Jurkat, Clone E6-1 (cell line): ENCODE measurements around the gene GPR39.
"Not testable (repeated sequence)": the region's sequence is repeated elsewhere in the genome, so short reads cannot be mapped to it uniquely, and the experiment has no call there.

ENCODE experiments used
- DNase-seq: peaks from one replicate; pipeline ENCODE4 v3.0.0-alpha.2; 2011; ENCODE audit warnings: low read depth, low spot score
- H3K4me3 ChIP-seq: 2 replicates; pipeline ENCODE4 v1.5.1; 2011; ENCODE audit warnings: mild to moderate bottlenecking, low read length, control low read depth, moderate library complexity

Gene GPR39

GRCh38 chr2:132477436-132477835 lies 60.8 kb downstream of the GPR39 start:
- no peak overlapping the region for H3K4me3 ChIP-seq
- no peak for DNase-seq

GRCh38 chr2:132477962-132478361 lies 61.4 kb downstream of the GPR39 start:
- DNase-seq, result no peak

GRCh38 chr2:132478461-132479105 lies 62.0 kb downstream of the GPR39 start:
- DNase-seq, result no peak

More at GRCh38 chr2:132477962-132478361, 61.4 kb downstream of the GPR39 start:
- H3K4me3 ChIP-seq, result no peak overlapping the region

DNA sequence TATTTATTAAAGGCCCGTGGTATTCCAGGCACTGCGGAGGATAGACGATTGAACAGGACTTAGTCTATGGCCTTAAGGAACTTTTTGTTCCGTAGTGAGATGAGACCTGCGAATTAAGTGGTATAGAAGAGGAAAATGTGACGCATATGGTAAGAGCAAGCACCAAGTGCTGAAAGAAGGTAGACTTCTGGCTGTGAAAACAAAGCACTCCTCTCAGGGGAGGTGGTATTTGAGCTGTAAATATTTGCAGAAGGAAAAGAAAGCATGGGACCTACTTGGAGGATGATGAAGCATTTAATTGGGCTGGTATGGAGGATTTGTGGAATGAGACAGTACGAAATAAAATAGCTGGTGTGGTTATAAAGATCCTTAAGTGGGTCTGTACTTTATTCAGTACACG lies 62.5 kb downstream of the GPR39 start:
- DNase-seq, result no peak
- H3K4me3 ChIP-seq, result no peak overlapping the region

More at GRCh38 chr2:132478461-132479105, 62.0 kb downstream of the GPR39 start:
- no peak overlapping the region for H3K4me3 ChIP-seq

GRCh38 chr2:132482821-132483220 lies 66.2 kb downstream of the GPR39 start:
- no peak for DNase-seq
- no peak overlapping the region for H3K4me3 ChIP-seq

DNA sequence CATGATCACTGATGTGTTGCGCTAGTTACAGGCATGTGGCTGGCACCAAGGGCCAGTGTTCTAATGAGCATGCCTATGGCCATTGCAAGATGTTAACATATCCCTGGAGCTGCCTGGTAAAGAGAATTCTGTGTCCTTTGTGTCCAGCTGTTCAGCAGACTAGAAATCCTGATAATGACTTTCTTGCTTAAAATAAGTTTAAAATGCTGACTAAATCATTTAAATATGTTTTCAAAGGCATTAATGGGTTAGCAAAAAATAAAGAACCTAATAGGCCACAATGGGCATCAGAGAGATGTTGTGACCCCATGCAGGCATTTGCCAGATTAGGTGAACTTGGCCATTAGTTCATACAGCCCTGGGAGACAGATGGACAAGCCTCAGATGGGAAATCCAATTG lies 67.5 kb downstream of the GPR39 start:
- no peak for DNase-seq
- no peak overlapping the region for H3K4me3 ChIP-seq

DNA sequence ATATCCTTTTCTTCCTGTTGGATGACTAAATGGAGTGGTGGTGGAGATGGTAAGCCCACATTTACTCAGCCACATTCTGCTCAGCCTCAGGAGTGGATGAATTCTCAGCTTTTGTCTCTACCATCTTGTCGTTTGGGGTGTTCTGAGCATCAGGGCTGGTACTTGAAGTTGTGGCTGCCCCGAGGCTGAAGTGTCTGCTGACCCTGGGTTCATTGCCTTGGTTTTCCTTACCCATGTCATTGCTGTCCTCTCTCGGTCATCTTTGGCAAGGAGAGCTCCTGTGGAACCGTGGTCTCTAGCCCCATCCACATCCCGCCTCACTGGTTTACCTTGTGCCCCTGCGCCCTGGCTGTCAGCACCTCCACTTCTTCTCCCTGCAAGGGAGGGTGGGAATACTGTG lies 71.9 kb downstream of the GPR39 start:
- DNase-seq, result no peak
- no peak overlapping the region for H3K4me3 ChIP-seq

- no peak for DNase-seq
- no peak overlapping the region for H3K4me3 ChIP-seq
Measured at GRCh38 chr2:132489150-132489549, 72.5 kb downstream of the GPR39 start.

- DNase-seq, result no peak
- no peak overlapping the region for H3K4me3 ChIP-seq
Measured at GRCh38 chr2:132495881-132496280, 79.3 kb downstream of the GPR39 start.

DNA sequence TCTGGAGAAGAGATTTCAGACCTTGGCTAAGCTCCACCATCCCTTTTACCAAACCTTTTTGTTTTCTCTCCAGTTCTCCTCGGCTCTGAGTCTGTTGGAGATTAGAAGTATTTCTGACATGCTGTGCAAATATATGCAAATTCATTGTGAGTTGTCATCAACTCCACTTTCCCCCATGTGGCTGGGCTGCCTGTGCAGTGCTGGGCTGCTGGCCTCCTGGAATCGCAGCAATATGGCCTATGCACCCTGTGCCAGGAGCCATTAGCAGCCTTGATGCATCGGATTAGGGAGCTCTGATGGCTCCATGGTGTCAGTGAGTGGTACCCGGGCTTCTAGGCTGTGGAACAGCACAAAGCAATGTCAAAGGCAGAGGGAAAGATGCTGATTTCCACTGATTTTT lies 80.0 kb downstream of the GPR39 start:
- H3K4me3 ChIP-seq, result no peak overlapping the region
- no peak for DNase-seq

DNA sequence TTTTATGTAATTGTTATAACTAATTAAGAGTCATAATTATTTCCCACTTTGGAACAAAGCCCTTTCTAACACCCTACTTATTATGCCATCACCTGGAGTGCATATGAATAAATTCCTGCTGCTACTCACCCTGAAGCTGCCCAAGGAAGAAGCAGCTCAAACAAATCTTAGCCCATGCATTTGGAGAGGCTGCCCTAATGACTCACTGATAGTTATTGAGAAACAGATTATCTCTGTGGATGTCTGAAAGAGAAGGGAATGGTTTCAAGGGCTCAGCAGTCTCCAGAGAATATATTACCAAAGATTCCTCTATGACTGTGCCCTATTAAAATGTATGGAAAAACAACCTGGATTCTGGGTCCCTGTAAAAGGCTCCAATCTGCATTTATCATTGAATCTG lies 81.0 kb downstream of the GPR39 start:
- no peak for DNase-seq
- no peak overlapping the region for H3K4me3 ChIP-seq

- no peak overlapping the region for H3K4me3 ChIP-seq
- no peak for DNase-seq
Measured at GRCh38 chr2:132503701-132504100, 87.1 kb downstream of the GPR39 start.

DNA sequence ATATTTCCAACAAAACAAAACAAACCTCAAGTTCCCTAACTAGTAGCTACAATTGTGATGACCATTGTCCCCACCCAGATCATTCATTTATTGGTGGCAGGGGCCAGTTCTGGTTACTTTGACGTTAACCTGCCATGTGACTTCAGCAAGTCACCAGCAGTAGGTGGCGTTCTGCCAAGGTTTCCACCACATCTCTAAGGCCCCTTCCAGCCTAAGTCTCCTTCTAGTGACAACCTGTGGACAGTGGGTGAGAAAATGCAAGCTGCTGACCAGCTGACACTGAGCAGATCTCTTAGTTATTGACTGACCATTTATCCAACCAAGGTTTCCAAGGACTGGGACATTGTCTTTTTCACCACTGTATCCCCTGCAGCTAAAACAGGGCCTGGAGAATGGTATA lies 98.4 kb downstream of the GPR39 start:
- no peak for DNase-seq
- no peak overlapping the region for H3K4me3 ChIP-seq

- no peak for DNase-seq
- no peak overlapping the region for H3K4me3 ChIP-seq
Measured at GRCh38 chr2:132517386-132517785, 100.8 kb downstream of the GPR39 start.

DNA sequence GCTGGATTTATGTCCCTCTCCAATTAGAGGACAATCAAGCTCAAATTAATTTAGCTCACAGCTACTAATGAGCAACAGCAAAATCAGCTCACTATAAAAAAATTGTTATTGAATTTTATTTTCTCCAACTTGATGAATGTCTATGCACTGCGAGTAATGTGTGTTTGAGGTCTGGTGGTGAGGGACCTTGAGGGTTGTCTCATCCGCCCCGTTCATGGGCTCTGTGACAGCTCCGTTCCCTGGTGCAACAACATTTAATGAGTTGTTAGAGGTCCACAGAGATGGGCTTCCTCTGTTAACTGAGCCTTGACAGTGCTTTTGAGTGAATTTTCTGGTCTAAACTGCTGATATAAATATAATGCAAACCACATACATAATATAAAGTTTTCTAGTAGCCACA lies 101.7 kb downstream of the GPR39 start:
- DNase-seq, result no peak

DNA sequence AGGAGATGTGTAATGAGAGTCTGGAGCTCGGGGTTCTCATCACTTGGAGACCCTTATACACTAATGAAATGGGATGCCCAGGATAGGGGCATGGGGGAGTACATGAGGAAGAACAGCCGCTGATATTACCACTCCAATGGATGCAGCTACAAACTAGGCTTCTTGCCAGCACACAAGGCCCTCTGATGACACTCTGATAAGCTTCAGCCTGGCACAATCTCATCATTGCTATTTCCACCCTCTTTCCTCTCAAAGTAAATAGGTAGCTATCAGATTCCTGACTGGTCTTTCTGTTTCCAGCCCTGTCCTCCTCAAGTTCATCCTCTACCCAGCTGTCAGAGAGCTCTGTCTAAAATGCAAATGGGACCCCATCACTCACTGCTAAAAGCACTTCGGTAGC lies 103.0 kb downstream of the GPR39 start:
- no peak overlapping the region for H3K4me3 ChIP-seq
- no peak for DNase-seq

More for the DNA sequence above, 101.7 kb downstream of the GPR39 start:
- no peak overlapping the region for H3K4me3 ChIP-seq

DNA sequence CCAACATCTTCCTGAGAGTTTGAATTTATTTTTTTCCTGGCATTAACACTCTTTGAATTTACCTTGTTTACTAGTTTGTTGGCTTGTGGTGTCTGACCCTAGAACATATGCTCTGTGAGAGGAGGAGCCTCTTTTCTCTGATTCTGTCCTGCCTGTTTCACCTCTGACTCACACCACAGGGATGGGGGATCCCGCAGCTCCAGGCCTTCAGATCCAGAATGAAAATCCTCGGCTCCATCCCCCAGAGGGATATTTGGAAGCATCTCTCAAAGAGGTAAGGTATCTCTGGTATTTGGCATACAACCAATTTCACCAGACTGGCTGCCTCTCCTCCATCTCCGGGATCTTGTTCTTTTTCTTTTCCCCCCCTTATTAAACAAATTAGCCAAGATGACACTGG lies 104.7 kb downstream of the GPR39 start:
- no peak overlapping the region for H3K4me3 ChIP-seq
- DNase-seq, result no peak

- no peak overlapping the region for H3K4me3 ChIP-seq
- no peak for DNase-seq
Measured at GRCh38 chr2:132522901-132523300, 106.3 kb downstream of the GPR39 start.

GRCh38 chr2:132537061-132537460 lies 120.5 kb downstream of the GPR39 start:
- DNase-seq, H3K4me3 ChIP-seq: not testable (repeated sequence)

GRCh38 chr2:132538331-132538855 lies 121.8 kb downstream of the GPR39 start:
- DNase-seq, result no peak
- no peak overlapping the region for H3K4me3 ChIP-seq

GRCh38 chr2:132540166-132540565 lies 123.6 kb downstream of the GPR39 start:
- no peak for DNase-seq
- no peak overlapping the region for H3K4me3 ChIP-seq
